Dermis microvascular lymphatic vessel endothelial cell (primary cell): Measurements from ENCODE around the gene ZP3. TPM values are rescaled to one million over a fixed set of nuclear protein-coding genes. Genes with fewer than 3 reads are reported as not detected.
"Not testable (repeated sequence)": the region's sequence is repeated elsewhere in the genome, so short reads cannot be mapped to it uniquely, and the experiment has no call there.

Experiments
- DNase-seq, 2 donors: peaks; one replicate each; pipeline versions ENCODE4 v3.0.0 to v3.0.0-alpha.2; 2010; ENCODE audit warnings: low read depth in 2 of 2
- total RNA-seq: library from RNA; depleted of rRNA; stranded (reverse); fragments of >200 nt; gene quantifications from 2 replicates; pipeline ENCODE4 v1.2.1, GENCODE V29; 2014

Gene ZP3
- total RNA-seq, 1 donor from 2014 or later, result 1.7 TPM

DNA sequence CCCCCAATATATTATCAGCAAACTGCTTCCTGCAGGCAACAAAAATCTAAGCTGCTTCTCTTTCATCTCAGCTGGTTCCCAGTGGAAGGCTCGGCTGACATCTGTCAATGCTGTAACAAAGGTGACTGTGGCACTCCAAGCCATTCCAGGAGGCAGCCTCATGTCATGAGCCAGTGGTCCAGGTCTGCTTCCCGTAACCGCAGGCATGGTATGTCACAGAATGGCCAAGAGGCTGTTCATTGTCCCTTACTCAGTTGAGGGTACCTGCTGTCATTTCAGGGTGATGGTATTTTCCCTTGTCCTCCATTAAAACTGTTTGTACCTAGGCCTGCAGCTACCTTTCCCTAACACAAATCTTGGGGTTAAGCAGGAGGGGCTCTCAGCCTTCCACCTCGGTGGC, 15.7 kb downstream of the ZP3 start:
- not testable (repeated sequence) for DNase-seq

DNA sequence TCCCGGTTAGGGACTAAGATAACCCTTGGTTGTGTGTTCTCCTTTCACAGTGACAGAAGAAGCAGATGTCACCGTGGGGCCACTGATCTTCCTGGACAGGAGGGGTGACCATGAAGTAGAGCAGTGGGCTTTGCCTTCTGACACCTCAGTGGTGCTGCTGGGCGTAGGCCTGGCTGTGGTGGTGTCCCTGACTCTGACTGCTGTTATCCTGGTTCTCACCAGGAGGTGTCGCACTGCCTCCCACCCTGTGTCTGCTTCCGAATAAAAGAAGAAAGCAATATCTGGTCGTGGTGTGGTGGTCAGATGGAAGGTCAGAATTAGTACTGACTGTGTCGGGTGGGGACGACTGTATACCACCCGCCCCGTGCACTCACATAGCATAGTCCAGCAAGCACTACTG, 17.0 kb downstream of the ZP3 start:
- DNase-seq, result not testable (repeated sequence)

DNA sequence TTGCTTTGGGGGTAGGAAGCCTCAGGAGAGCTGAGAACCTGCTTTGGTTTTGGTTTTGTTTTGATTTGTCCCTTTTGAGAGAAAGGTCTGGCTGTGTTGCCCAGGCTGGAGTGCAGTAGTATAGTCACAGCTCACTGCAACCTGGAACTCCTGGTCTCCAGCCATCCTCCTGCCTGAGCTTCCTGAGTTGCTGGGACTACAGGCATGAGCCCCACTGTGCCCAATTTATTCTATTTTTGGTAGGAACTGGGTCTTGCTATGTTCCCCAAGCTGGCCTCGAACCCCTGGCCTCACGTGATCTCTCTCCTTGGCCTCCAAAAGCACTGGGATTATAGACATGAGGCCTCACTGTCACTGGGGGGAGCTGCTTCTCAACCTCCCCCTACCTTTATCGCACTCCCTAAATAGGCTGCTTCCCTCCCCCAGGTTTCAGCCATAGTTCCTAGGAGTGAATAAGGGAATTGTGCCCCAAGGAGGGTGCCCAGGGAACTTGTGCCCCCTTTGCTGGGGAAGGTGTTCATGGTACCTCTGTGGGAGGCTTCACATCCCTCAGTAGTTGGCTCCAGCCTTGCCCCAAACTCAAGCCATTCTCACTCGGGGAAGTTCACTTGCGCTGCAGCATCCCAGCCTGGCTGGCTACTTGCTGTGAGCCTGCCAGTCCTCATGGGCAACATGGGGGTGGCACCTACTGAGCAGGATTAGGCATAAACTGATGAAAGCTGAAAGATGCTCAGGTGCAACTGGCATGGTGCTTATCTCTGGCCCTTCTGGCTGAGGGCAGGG, 18.1 kb downstream of the ZP3 start:
- DNase-seq, result not testable (repeated sequence)

DNA sequence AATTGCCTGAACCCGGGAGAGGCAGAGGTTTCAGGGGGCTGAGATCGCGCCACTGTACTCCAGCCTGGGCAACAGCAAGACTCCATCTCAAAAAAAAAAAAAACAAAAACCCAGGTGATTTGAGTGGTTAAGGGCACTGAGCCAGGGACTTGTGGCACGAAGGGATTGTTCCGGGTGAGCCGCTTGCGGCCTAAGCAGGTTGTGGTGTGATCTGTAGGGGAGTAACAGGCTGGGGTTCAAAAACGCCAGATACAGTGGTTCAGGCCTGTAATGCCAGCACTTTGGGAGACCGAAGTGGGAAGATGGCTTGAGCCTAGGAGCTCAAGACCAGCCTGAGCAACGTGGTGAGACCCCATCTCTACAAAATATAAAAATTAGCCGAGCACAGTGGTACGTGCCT, 19.1 kb downstream of the ZP3 start:
- DNase-seq, result not testable (repeated sequence)

DNA sequence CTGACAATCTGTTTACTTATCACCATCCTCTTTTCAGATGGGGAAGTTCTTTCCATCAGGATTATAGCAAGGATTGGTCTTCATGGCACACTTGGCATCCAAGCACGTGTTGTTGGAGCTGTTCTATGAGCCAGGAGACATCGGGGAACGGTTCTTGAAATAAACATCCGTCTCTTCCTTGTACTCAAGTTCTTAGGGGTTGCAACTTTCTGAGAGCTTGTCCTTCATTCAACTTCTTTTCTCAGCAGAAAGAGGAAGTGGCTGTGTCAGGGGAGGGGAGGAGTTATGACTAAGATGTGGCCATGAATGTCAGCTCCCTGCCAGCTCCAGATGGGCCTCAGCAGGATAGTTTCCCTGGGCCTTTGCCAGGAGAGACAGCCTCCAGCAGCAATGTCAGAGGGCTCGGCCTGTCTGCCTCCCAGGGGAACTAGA, 20.8 kb downstream of the ZP3 start:
- DNase-seq, result peak in 1 of 2 donors; percentile 53

DNA sequence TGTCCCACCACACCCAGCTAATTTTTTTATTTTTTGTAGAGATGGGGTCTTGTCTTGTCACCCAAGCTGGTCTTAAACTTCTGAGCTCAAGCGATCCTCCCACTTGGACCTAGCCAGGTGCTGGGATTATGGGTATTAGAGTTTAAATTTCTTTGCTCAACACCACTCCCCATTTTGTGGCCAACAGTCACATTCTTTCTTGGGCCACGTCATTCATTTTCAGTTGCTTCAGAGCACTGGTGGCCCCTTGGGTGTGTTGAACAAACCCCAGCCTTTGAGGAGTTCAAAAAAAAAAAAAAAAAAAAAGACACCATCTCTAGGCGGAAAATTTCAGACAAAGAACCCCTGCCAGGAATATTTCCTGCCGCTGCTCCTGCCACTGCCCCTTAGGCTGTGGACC, 32.3 kb downstream of the ZP3 start:
- not testable (repeated sequence) for DNase-seq

DNA sequence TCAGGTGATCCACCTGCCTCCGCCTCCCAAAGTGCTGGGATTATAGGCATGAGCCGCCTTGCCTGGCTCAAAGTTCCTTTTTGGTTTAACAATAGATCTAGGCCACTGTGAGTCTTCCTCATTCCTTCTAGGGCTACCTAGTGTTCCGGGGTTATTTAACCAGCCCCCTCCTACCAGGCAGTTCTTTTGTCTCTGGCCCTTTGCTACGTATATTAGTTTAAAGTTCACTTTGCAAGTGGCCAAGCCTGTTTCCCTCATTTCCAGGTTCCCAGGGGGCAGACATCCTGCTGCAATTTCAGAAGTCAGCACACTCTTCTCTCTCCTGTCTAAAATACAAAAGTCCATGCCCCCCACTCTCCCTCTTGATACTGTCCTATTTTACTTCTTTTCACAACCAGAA, 33.8 kb downstream of the ZP3 start:
- DNase-seq, result not testable (repeated sequence)

DNA sequence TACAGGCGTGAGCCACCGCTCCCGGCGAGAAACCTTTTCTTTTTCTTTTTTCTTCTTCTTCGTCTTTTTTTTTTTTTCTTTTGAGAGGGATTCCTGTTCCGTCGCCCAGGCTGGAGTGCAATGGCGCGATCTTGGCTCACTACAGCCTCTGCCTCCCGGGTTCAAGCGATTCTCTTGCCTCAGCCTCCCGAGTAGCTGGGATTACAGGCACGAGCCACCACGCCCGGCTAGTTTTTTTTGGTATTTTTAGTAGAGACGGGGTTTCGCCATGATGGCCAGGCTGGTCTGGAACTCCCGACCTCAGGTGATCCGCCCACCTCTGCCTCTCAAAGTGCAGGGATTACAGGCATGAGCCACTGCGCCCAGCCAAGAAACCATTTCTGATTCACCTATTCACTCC, 36.0 kb downstream of the ZP3 start:
- DNase-seq, result not testable (repeated sequence)

DNA sequence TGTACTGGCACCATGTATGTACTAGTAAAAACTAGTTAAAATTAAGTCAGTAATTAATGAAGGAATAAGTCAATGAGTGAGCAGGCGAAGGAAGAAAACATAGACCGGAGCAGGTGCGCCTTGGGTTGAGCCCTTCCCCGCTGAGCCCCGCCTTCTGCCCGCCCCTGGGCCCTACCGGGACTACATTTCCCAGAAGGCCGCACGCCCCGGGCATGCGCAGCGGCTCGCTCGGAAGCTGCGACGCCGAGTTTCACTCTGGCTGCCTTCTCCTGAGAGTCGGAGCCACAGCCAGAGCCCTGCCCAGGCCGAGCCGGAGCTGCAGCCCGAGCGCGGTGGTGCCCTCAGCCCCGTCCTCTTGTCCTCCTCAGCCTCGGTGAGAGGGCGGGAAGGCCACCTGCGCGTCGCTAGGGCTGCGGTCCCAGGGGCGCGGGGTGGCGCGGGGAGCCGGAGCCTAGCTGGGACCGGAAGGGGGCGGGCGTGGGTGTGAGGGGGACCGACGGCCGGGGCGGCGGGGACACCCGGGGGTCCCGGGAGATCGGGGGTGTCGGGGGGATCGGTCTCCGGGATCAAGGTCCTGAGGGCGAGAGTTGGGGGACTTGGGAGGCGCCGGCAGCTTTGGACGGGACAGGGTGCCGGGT, 36.8 kb downstream of the ZP3 start, which contains the start of gene DTX2:
TSS of gene DTX2 (plus strand) at position 246 of the 638 bp plus-strand sequence. CDS start 18,801 bp downstream, outside the sequence.
- DNase-seq, result not testable (repeated sequence)

DNA sequence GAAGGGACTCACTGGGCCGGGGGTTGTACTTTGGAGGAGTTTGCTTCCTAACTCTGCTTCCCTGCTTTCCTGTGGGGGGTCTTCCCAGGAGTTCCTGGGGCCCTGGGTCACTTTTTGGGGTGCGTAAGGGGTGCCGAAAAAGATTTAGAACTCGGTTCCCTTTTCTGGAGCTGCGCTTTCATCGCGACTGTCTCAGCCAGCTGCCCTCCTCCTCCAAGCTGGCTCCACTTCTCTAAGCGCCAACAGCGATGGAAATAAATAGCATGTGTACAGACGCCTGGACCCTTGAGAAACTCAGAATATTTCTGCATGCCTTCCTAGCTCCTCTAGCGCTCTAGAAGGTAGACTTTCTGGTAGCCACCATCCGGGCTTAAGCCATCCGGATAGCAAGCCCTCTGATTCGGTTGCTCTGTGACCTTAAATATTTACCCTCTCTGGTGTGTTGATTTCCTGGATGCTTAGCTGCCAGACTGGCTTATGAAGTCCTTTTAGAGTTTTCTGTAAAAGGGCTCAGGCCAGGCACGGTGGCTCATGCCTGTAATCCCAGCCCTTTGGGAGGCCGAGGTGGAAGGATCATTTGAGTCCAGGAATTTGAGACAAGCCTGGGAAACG, 37.6 kb downstream of the ZP3 start:
- not testable (repeated sequence) for DNase-seq

DNA sequence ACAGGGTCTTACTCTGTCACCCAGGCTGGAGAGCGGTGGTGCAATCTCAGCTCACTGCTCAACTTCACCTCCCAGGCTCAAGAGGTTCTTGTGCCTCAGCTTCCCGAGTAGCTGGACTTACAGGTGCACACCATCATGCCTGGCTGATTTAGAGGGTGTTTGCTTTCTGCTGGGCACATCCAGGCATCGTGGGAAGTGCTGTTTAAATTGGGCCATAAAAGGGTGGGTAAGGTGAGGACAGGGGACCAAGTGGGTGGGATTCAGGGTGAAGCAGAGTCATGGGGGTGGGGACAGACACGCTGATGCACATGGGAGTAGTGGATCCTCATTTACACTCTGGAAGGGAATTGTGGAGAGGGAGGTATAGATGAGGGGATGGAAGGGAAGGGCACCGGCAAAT, 40.2 kb downstream of the ZP3 start:
- not testable (repeated sequence) for DNase-seq

DNA sequence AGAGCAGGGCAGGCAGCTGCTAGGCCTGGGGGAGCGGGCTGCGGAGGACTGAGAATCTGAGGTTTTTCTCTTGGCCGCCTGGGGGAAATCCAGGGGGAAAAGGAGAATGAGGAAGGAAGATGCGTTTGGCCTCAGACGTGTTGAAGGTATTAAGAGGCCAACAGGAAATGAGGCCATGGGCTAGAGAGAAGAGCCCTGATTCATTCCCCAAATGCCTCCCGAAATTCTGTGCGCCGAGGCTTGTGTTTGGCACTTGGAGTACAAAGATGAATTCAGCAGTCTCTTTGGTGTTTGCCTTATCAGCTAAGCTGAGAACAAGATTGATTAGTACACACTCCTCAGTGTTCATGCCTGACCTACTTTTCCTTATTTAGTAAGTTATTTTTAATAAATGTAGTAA, 41.2 kb downstream of the ZP3 start:
- DNase-seq, result not testable (repeated sequence)

DNA sequence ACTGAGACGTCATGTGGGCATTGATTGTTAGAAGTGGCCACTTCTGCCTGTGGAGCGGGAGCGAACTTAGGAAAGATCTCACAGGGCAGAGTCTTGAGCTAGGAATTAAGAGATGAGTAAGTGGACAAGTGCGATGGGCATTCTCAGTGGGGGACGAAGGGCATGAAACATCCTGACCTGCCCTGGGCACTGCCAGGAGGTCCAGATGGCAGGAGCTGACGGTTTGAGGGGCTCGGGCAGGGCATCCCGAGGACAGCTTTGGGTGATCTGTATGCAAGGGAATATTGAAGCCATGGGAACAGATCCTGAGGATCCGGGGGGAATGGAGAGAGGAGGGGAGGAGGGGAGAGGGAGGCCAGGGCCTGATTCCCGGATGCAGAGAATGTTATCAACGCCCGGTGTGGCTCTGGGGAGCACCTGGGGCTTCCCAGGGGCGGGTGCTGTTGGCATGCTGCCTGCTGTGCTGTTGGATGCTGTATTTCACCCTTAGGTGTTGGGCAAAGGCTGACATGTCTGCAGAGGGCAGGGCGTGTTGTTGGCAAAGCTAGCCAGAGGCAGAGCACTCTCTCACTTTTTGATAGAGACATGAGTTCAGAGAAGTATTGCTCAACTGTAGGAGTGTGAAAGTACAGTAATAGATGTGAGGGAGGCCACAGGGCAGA, 43.1 kb downstream of the ZP3 start:
- DNase-seq, result not testable (repeated sequence)

DNA sequence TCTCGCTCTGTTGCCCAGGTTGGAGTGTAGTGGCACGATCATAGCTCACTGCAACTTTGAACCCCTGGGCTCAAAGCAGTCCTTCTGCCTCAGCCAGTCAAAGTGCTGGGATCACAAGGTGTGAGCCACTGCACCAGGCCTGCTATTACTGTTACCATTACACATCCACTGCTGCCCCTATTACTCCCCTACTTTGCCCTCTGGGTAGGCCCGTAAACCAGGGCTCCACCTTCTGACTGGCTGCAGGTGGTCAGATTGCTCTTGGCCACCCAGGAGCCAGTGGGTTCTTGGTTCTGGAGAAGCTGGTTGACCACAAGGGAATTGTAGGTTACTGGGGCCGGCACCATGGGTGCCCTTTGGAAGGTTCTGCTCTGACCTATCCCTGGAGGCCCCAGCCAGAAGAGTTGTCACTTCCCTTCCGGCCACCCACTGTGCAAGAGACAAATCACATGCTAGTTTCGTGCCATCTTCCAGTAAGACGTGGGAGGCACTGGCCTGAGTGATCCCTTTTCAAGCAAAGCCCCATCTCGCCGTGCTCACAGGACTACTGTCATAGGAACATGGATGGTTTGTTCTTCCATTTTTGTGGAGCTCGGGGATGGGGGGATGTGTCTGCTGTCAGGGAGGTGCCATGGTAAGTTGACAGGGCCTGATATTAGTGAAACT, 46.9 kb downstream of the ZP3 start:
- DNase-seq, result not testable (repeated sequence)

DNA sequence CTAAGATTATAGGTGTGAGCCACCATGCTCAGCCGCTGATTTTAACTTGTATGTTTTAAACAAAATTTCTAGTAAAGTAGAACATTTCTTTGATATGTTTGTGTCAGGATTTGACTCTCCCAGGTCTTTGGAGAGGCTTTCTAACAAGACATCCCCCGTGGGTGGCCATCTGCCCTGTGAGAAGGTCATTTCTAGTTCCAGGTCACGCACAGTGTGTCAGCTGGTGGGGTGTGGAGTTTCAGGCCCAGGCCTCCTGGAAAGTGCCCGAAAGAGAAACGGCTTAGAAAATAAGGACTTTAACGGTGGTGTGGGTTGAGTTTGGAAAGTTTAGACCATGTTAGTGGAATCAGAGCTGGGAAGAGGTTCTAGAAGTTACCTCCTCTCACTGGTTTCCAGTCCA, 48.3 kb downstream of the ZP3 start:
- not testable (repeated sequence) for DNase-seq

DNA sequence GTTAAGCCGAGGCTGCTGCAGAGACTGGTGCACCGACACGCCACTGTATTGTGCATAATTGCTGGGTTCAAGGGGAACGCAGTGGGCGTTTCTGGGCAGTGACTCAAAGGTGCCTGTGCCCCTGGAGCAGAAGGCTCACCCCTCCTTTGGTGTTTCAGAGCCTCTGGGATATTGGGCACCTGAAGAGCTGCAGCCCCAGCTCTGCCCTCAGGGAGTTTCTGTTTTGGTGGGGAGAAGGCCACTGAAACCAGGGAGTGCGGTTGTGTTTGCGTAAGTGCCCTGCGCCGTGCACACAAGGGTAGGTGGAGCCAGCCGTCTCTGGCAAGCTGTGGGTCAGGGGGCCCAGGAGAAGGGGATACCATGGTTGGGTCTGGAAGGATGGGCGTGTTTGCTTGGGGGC, 51.5 kb downstream of the ZP3 start:
- not testable (repeated sequence) for DNase-seq

DNA sequence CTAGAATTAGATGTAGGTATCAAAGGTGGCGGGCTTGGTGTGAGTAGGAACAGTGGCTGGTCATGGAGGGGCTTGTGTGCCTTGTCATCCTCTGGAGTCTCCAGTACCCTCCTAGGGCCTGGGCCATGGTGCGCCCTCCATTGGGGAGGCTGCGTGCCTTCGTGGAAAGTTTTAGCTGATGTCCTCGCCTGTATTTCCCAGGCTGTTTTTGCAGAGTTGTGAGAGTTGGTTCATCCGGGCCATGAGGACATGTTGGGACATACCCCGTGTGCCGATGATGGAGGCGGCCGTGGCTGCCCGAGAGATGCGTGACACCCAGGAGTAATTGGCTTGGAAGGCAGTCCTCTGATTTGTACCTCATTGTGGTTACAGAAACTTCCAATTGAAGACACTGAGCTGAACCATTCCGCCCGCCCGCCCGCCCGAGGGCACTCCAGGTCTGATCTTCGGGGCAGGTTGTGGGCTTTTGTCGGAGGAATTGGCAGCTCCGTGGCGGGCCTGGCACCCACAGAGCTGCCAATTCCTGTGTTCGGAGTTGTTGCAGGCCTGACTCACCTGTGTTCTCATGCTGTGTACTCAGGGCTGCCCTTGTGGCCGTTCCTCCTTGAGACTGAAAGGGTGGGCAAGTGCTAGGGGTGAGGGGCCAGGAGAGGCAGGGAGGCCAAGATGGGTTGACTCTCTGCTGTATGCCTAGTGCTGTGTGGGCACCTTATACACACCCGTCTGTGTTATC, 52.2 kb downstream of the ZP3 start:
- not testable (repeated sequence) for DNase-seq

DNA sequence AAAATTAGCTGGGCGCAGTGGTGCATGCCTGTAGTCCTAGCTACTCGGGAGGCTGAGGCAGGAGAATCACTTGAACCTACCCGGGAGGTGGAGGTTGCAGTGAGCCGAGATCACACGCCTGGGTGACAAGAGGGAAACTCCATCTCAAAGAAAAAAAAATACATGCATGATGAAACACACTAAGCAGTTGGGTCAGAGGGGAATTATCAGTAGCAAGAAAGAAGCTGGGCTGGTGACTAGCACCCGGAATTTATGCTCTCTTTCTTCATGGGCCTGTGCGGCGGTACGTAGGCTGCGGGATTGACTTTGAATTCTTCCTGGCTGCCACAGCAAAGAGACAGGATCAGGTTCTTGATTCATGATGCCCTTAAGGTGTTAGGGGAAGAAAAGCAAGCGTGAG, 54.9 kb downstream of the ZP3 start:
- not testable (repeated sequence) for DNase-seq

DNA sequence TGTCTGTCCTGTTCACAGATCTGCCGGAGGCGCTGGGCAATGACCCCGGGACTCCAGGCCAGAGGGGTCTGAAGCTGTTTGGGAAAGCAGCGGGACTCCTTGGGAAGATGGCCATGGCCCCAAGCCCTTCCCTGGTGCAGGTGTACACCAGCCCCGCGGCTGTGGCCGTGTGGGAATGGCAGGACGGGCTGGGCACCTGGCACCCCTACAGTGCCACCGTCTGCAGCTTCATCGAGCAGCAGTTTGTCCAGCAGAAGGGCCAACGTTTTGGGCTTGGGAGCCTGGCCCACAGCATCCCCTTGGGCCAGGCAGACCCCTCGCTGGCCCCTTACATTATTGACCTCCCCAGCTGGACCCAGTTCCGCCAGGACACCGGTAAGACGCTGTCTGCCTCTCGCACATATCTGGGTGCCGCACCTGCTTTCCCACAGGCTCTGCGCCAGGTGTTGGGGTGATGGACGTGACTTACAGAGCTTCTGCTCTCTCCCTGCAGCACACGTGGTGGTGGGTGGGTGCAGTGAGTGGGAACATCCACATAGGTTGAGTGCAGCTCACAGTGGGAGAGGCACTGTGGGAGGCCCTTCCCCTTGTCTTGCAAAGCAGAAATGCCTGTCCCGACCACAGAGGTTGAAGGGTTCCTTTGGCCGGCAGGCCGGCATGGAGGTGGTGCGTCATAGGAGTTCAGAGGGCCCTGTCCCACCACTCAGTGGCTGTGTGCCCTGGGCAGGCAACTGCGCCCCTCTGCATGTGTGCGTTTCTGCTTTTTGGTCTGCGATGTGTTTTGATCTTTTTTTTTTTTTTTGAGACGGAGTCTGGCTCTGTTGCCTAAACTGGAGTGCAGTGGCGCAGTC, 55.9 kb downstream of the ZP3 start:
- DNase-seq, result not testable (repeated sequence)

DNA sequence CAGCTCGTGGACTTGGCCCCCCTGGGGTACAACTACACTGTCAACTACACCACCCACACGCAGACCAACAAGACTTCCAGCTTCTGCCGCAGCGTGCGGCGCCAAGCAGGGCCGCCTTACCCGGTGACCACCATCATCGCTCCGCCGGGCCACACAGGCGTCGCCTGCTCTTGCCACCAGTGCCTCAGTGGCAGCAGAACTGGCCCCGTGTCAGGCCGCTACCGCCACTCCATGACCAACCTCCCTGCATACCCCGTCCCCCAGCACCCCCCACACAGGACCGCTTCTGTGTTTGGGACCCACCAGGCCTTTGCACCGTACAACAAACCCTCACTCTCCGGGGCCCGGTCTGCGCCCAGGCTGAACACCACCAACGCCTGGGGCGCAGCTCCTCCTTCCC, 57.9 kb downstream of the ZP3 start:
- DNase-seq, result not testable (repeated sequence)
